ENCODE measurements around the gene LASP1. TPM values are rescaled to one million over a fixed set of nuclear protein-coding genes. Genes with fewer than 3 reads are reported as not detected.

Gene LASP1
- total and polyA plus RNA-seq, 2 experiments from 2014 or later = 198 to 250 TPM

- Histone ChIP-seq H3K9me2 (ENCODE audit: insufficient read depth) (no peaks in the 10 kb centered on the region), H3F3A (ENCODE audit: insufficient read depth) (peaks cover 20% of the 10 kb centered on the region; the same call in 1 of the 2 replicates), H3K79me2 (ENCODE audit: insufficient read depth) (no peaks in the 10 kb centered on the region), H2AFZ (peak overlapping the region; percentile 67), H3K4me2 (ENCODE audit: unreplicated experiment) (peak overlapping the region; percentile 65), H4K20me1 (ENCODE audit: insufficient read depth) (no peaks in the 10 kb centered on the region), H3K9me3 (ENCODE audit: low read depth) (no peaks in the 10 kb centered on the region), H3K27ac (peak overlapping the region; percentile 22; the same call in 1 of the 2 replicates), H3K9ac (no peak overlapping the region), H3K4me1 (ENCODE audit: insufficient read depth) (peaks cover 16% of the 10 kb centered on the region), H3K4me3 (peak overlapping the region; percentile 0; the same call in 1 of the 2 replicates), H3K36me3 (ENCODE audit: low read depth) (no peaks in the 10 kb centered on the region), H3K27me3 (replicated peaks; ENCODE audit: insufficient read depth) (no peaks in the 10 kb centered on the region)
- 2 to 7% methylated on average over 1 of the region's 1 CpG for WGBS, 2 experiments (ENCODE audit: low coverage in 1 of 2, low lambda C conversion rate in 2 of 2, missing lambda C conversion rate in 2 of 2)
- in situ Hi-C loops (cut with MboI) = no loop called here
- no peak for TF ChIP-seq EZH2phosphoT487 (IDR thresholded peaks at IDR 0.05; ENCODE audit: insufficient read depth, low read depth)
- no peak for TF ChIP-seq EZH2 (IDR thresholded peaks at IDR 0.05; ENCODE audit: insufficient read depth, poor library complexity, severe bottlenecking)
- DNase-seq = peak; percentile 23
Measured at GRCh38 chr17:38958326-38958725, 88.5 kb downstream of the LASP1 start.

- no peaks in the 10 kb centered on the region for H3K79me2 ChIP-seq (ENCODE audit: insufficient read depth)
- DNase-seq = peak; percentile 19
- H3K4me3 ChIP-seq = peak overlapping the region; percentile 0; the same call in 1 of the 2 replicates
- no peaks in the 10 kb centered on the region for H4K20me1 ChIP-seq (ENCODE audit: insufficient read depth)
- H3K27me3 ChIP-seq (replicated peaks; ENCODE audit: insufficient read depth) = no peaks in the 10 kb centered on the region
- H3K9ac ChIP-seq = no peak overlapping the region
- peaks cover 16% of the 10 kb centered on the region for H3K4me1 ChIP-seq (ENCODE audit: insufficient read depth)
- H3K9me3 ChIP-seq (ENCODE audit: low read depth) = no peaks in the 10 kb centered on the region
- in situ Hi-C loops (cut with MboI) = no loop called here
- H3K27ac ChIP-seq = peak overlapping the region; percentile 22; the same call in 1 of the 2 replicates
- TF ChIP-seq EZH2 (IDR thresholded peaks at IDR 0.05; ENCODE audit: insufficient read depth, poor library complexity, severe bottlenecking) = no peak
- no peak for TF ChIP-seq EZH2phosphoT487 (IDR thresholded peaks at IDR 0.05; ENCODE audit: insufficient read depth, low read depth)
- H3K36me3 ChIP-seq (ENCODE audit: low read depth) = no peaks in the 10 kb centered on the region
- peaks cover 20% of the 10 kb centered on the region; the same call in 1 of the 2 replicates for H3F3A ChIP-seq (ENCODE audit: insufficient read depth)
- peak overlapping the region; percentile 67 for H2AFZ ChIP-seq
- peak overlapping the region; percentile 65 for H3K4me2 ChIP-seq (ENCODE audit: unreplicated experiment)
- no peaks in the 10 kb centered on the region for H3K9me2 ChIP-seq (ENCODE audit: insufficient read depth)
Measured at GRCh38 chr17:38958756-38959155, 88.9 kb downstream of the LASP1 start.

GRCh38 chr17:38959508-38959907 lies 89.7 kb downstream of the LASP1 start:
- H3K4me2 ChIP-seq (ENCODE audit: unreplicated experiment) = no peak overlapping the region
- H3K4me1 ChIP-seq (ENCODE audit: insufficient read depth) = peaks cover 16% of the 10 kb centered on the region
- in situ Hi-C loops (cut with MboI) = no loop called here
- 0 out of 2 replicates have a peak overlapping the region, but pooled peaks have one; percentile 67 for H2AFZ ChIP-seq
- H3K36me3 ChIP-seq (ENCODE audit: low read depth) = no peaks in the 10 kb centered on the region
- no peaks in the 10 kb centered on the region for H4K20me1 ChIP-seq (ENCODE audit: insufficient read depth)
- no peak for DNase-seq
- no peak overlapping the region for H3K27ac ChIP-seq
- H3K4me3 ChIP-seq = no peak overlapping the region
- WGBS, 2 experiments (ENCODE audit: low coverage in 1 of 2, low lambda C conversion rate in 2 of 2, missing lambda C conversion rate in 2 of 2) = 92 to 94% methylated on average over 3 of the region's 3 CpGs
- H3F3A ChIP-seq (ENCODE audit: insufficient read depth) = peaks cover 20% of the 10 kb centered on the region; the same call in 1 of the 2 replicates
- TF ChIP-seq EZH2 (IDR thresholded peaks at IDR 0.05; ENCODE audit: insufficient read depth, poor library complexity, severe bottlenecking) (no peak), EZH2phosphoT487 (IDR thresholded peaks at IDR 0.05; ENCODE audit: insufficient read depth, low read depth) (no peak)
- H3K9ac ChIP-seq = no peak overlapping the region
- H3K79me2 ChIP-seq (ENCODE audit: insufficient read depth) = no peaks in the 10 kb centered on the region
- no peaks in the 10 kb centered on the region for H3K9me3 ChIP-seq (ENCODE audit: low read depth)
- no peaks in the 10 kb centered on the region for H3K9me2 ChIP-seq (ENCODE audit: insufficient read depth)
- no peaks in the 10 kb centered on the region for H3K27me3 ChIP-seq (replicated peaks; ENCODE audit: insufficient read depth)

DNA sequence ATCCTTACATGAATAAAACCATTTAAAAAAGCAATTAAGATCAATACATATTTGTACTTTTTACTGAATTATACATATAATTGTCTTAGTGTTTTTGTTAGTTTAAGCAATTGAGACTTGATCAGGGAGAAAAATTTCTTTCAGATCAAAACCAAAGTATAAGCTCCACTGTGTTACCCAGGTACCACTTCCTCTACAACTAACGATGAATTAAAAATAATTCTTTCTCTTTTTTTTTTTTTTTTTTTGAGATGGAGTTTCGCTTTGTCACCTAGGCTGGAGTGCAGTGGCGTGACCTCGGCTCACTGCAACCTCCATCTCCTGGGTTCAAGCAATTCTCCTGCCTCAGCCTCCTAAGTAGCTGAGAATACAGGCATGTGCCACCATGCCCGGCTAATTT lies 90.5 kb downstream of the LASP1 start:
- H3F3A ChIP-seq (ENCODE audit: insufficient read depth) = peaks cover 20% of the 10 kb centered on the region; the same call in 1 of the 2 replicates
- H3K9me3 ChIP-seq (ENCODE audit: low read depth) = no peaks in the 10 kb centered on the region
- H3K4me1 ChIP-seq (ENCODE audit: insufficient read depth) = peaks cover 16% of the 10 kb centered on the region
- H3K9me2 ChIP-seq (ENCODE audit: insufficient read depth) = no peaks in the 10 kb centered on the region
- TF ChIP-seq EZH2phosphoT487 (IDR thresholded peaks at IDR 0.05; ENCODE audit: insufficient read depth, low read depth) = no peak
- TF ChIP-seq EZH2 (IDR thresholded peaks at IDR 0.05; ENCODE audit: insufficient read depth, poor library complexity, severe bottlenecking) = no peak
- H2AFZ ChIP-seq = no peak overlapping the region
- H3K79me2 ChIP-seq (ENCODE audit: insufficient read depth) = no peaks in the 10 kb centered on the region
- no peak for DNase-seq
- H3K27ac ChIP-seq = no peak overlapping the region
- no peak overlapping the region for H3K4me2 ChIP-seq (ENCODE audit: unreplicated experiment)
- H3K36me3 ChIP-seq (ENCODE audit: low read depth) = no peaks in the 10 kb centered on the region
- no peak overlapping the region for H3K9ac ChIP-seq
- no peaks in the 10 kb centered on the region for H3K27me3 ChIP-seq (replicated peaks; ENCODE audit: insufficient read depth)
- H3K4me3 ChIP-seq = no peak overlapping the region
- in situ Hi-C loops (cut with MboI) = no loop called here
- 88 to 95% methylated on average over 5 of the region's 5 CpGs for WGBS, 2 experiments (ENCODE audit: low coverage in 1 of 2, low lambda C conversion rate in 2 of 2, missing lambda C conversion rate in 2 of 2)
- H4K20me1 ChIP-seq (ENCODE audit: insufficient read depth) = no peaks in the 10 kb centered on the region

Data from GM23248 (cell line).